Gastroesophageal sphincter (tissue), 3 donors: Measurements from ENCODE around the gene CAV1.

Experiments used
- EP300 ChIP-seq: sonication (generic); formaldehyde crosslinking; IDR thresholded peaks from one replicate; pipeline ENCODE4 v1.6.1; 2017; ENCODE audit warnings: antibody characterized with exemption, mild to moderate bottlenecking
- POLR2A ChIP-seq, 2 donors: fragments of 450-650 bp; IDR thresholded peaks; one replicate each; pipeline ENCODE4 v1.6.1; 2017; ENCODE audit warnings: antibody characterized with exemption in 2 of 2, mild to moderate bottlenecking in 2 of 2, moderate library complexity in 1 of 2
- POLR2AphosphoS5 ChIP-seq: sonication (generic); formaldehyde crosslinking; IDR thresholded peaks from one replicate; pipeline ENCODE4 v1.6.1; 2017; ENCODE audit warnings: antibody characterized with exemption
- TF ChIP-seq, protein P1 (sequence below), 4 experiments: fragments of 200-600 bp in 2 of 4; fragments of 450-650 bp in 2 of 4; sonication (generic) in 1 of 4; IDR thresholded peaks; one replicate each; pipeline ENCODE4 v1.5.1; 2017 to 2019; ENCODE audit warnings: antibody characterized with exemption in 4 of 4, mild to moderate bottlenecking in 2 of 4, moderate library complexity in 2 of 4

DNA sequence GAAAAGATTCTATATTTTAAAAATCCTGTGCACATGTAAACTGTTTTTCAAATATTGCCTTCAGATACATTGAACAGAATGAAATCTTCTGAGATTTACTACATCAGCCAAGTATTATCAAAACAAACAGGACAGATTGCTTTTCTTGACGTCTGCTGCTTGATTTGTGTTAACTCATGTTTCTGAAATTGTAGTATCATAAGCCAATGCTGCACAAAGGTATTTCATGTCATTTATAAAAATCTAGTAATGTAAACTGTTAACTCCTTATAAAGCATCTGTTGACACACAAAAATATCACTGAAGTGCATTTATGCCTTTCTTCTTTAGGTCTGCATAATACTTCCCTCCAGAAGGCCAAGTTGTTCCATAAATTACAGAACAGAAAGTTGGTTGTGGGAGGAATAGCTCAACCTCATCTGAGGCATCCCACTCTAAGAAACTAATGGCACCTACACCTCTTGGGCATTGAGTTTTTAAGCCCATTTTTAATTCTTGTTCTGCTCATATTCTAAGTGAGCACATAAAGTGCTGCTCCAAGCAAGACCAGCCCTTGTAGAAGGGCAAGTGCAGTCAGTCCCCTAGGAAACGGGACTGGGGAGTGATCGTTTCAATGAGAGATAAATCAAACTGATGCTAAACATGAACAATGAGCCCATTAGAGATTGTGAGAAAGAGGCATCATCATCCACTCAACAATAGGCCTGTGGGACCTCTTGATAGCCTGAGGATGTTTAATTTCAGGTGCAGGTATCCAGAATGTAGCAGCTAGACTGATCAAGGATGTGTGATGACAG lies 28.5 kb downstream of the CAV1 start:
- TF ChIP-seq, protein P1, sequence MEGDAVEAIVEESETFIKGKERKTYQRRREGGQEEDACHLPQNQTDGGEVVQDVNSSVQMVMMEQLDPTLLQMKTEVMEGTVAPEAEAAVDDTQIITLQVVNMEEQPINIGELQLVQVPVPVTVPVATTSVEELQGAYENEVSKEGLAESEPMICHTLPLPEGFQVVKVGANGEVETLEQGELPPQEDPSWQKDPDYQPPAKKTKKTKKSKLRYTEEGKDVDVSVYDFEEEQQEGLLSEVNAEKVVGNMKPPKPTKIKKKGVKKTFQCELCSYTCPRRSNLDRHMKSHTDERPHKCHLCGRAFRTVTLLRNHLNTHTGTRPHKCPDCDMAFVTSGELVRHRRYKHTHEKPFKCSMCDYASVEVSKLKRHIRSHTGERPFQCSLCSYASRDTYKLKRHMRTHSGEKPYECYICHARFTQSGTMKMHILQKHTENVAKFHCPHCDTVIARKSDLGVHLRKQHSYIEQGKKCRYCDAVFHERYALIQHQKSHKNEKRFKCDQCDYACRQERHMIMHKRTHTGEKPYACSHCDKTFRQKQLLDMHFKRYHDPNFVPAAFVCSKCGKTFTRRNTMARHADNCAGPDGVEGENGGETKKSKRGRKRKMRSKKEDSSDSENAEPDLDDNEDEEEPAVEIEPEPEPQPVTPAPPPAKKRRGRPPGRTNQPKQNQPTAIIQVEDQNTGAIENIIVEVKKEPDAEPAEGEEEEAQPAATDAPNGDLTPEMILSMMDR (IDR thresholded peaks at IDR 0.05): no peak
- TF ChIP-seq POLR2AphosphoS5 (peak; percentile 67), POLR2A (IDR thresholded peaks at IDR 0.05) (no peak), EP300 (no peak)
